Dedifferentiated amniotic fluid mesenchymal stem cell (primary cell): ENCODE data around the gene STAT5B.
"Not testable (repeated sequence)": the region's sequence is repeated elsewhere in the genome, so short reads cannot be mapped to it uniquely, and the experiment has no call there.

Experiments
- DNase-seq: peaks from one replicate; pipeline ENCODE4 v3.0.0-alpha.2; 2016; ENCODE audit errors: extremely low spot score

The STAT5B gene

GRCh38 chr17:42193969-42194899 lies 82.0 kb downstream of the STAT5B start, which contains the start of gene GHDC:
Gene GHDC (minus strand): TSS chr17:42194494. CDS start chr17:42193581, 913 bp downstream.
- peak; percentile 33 for DNase-seq

GRCh38 chr17:42193216-42193968 lies 82.8 kb downstream of the STAT5B start:
- DNase-seq: no peak

- no peak for DNase-seq
Observed at GRCh38 chr17:42192189-42193126, 83.7 kb downstream of the STAT5B start.

- DNase-seq: no peak
Observed at GRCh38 chr17:42191275-42191608, 84.9 kb downstream of the STAT5B start.

- DNase-seq: no peak
Observed at GRCh38 chr17:42190491-42191274, 85.5 kb downstream of the STAT5B start.

- DNase-seq: no peak
Observed at GRCh38 chr17:42189651-42189965, 86.6 kb downstream of the STAT5B start.

- DNase-seq: no peak
Observed at GRCh38 chr17:42188749-42189650, 87.2 kb downstream of the STAT5B start.

- DNase-seq: no peak
Observed at GRCh38 chr17:42187833-42188232, 88.4 kb downstream of the STAT5B start.

- not testable (repeated sequence) for DNase-seq
Observed at GRCh38 chr17:42186191-42186590, 90.0 kb downstream of the STAT5B start.

- DNase-seq: no peak
Observed at GRCh38 chr17:42185621-42185930, 90.6 kb downstream of the STAT5B start.

- DNase-seq: no peak
Observed at GRCh38 chr17:42184713-42185620, 91.2 kb downstream of the STAT5B start, which contains the start of gene HCRT. Gene HCRT (minus strand): TSS chr17:42185452. CDS start chr17:42185365, 87 bp downstream.

GRCh38 chr17:42183741-42184711 lies 92.2 kb downstream of the STAT5B start:
- no peak for DNase-seq

- DNase-seq: no peak
Observed at GRCh38 chr17:42182927-42183734, 93.1 kb downstream of the STAT5B start.

- no peak for DNase-seq
Observed at GRCh38 chr17:42181851-42182207, 94.4 kb downstream of the STAT5B start.

- DNase-seq: peak; percentile 18
Observed at GRCh38 chr17:42180922-42181850, 95.0 kb downstream of the STAT5B start, which contains the start of gene KCNH4. Gene KCNH4 (minus strand): TSS chr17:42181142. CDS start chr17:42180945, 197 bp downstream.

GRCh38 chr17:42180411-42180921 lies 95.7 kb downstream of the STAT5B start:
- no peak for DNase-seq
